ENCODE results near the gene MGMT.

GRCh38 chr10:129523031-129523722 is 56.1 kb downstream of the MGMT start:
- no peak for TF ChIP-seq CTCF (IDR thresholded peaks at IDR 0.05)
- TF ChIP-seq POLR2A (IDR thresholded peaks at IDR 0.05): no peak
